ENCODE data around the gene NAPSA.

The NAPSA gene

GRCh38 chr19:50406156-50406820 lies 40.8 kb upstream of the NAPSA start:
- no peak for DNase-seq (ENCODE audit: low read depth)
- TF ChIP-seq CTCF (IDR thresholded peaks at IDR 0.05; ENCODE audit: low read depth, low read length, missing control alignments) = no peak
- H3K4me3 ChIP-seq (ENCODE audit: low read depth, low read length) = no peak overlapping the region

DNA sequence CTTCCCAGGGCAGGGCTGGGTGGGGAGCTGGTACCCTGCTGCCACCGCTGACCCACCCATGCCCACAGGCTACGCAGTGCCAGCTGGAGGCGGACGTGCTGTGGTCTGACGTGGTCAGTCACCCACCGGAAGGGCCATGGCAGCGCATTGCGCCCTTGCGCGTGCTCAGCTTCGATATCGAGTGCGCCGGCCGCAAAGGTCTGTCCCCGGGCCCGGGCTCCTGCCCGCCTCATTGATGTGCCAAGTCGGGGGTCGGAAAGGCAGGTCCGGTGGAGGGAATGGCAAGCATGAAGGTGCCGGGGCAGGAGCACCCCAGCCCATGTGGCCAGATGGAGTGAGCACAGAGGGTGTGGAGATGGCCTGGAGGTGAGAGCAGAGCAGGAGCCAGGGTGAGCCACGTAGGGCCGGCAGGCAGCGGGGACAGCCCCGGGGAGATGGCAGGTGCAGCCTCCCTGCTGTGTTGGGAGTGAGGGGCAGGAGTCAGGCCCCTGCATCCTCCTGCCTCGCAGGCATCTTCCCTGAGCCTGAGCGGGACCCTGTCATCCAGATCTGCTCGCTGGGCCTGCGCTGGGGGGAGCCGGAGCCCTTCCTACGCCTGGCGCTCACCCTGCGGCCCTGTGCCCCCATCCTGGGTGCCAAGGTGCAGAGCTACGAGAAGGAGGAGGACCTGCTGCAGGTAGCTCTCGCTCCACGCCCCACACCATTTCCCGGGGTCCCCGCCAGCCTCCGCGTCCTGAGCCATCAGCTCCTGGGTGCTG lies 37.3 kb upstream of the NAPSA start:
- TF ChIP-seq CTCF (IDR thresholded peaks at IDR 0.05; ENCODE audit: low read depth, low read length, missing control alignments) = no peak
- no peak overlapping the region for H3K4me3 ChIP-seq (ENCODE audit: low read depth, low read length)

DNA sequence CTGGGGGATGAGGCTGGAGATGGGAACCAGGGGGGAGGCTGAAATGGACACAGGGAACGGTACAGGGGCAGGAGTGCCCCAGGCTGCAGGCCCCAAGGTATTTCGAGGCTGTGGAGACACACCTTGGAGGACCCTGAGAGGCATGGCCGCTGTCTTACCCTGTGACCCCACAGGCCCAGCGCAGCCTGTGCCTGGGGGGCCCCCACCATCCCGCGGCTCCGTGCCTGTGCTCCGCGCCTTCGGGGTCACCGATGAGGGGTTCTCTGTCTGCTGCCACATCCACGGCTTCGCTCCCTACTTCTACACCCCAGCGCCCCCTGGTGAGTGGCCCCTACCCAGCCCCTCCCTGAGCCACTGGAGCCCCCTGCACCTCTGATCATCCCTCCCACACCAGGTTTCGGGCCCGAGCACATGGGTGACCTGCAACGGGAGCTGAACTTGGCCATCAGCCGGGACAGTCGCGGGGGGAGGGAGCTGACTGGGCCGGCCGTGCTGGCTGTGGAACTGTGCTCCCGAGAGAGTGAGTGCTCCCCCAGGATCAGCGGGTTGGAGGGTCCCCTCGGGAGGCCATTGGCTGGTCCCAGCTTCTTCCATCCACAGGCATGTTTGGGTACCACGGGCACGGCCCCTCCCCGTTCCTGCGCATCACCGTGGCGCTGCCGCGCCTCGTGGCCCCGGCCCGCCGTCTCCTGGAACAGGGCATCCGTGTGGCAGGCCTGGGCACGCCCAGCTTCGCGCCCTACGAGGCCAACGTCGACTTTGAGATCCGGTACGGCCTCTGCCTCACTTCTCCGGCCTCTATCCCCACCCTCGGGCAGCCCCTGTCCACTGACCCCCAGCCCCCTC lies 36.4 kb upstream of the NAPSA start:
- no peak for DNase-seq (ENCODE audit: low read depth)
- TF ChIP-seq CTCF (IDR thresholded peaks at IDR 0.05; ENCODE audit: low read depth, low read length, missing control alignments) = no peak
- no peak overlapping the region for H3K4me3 ChIP-seq (ENCODE audit: low read depth, low read length)

More for the DNA sequence above, 37.3 kb upstream of the NAPSA start:
- no peak for DNase-seq (ENCODE audit: low read depth)

GRCh38 chr19:50399368-50399745 lies 33.9 kb upstream of the NAPSA start:
- no peak overlapping the region for H3K4me3 ChIP-seq (ENCODE audit: low read depth, low read length)
- no peak for TF ChIP-seq CTCF (IDR thresholded peaks at IDR 0.05; ENCODE audit: low read depth, low read length, missing control alignments)
- no peak for DNase-seq (ENCODE audit: low read depth)

GRCh38 chr19:50398675-50399367 lies 33.4 kb upstream of the NAPSA start:
- DNase-seq (ENCODE audit: low read depth) = no peak
- H3K4me3 ChIP-seq (ENCODE audit: low read depth, low read length) = no peak overlapping the region
- no peak for TF ChIP-seq CTCF (IDR thresholded peaks at IDR 0.05; ENCODE audit: low read depth, low read length, missing control alignments)

DNA sequence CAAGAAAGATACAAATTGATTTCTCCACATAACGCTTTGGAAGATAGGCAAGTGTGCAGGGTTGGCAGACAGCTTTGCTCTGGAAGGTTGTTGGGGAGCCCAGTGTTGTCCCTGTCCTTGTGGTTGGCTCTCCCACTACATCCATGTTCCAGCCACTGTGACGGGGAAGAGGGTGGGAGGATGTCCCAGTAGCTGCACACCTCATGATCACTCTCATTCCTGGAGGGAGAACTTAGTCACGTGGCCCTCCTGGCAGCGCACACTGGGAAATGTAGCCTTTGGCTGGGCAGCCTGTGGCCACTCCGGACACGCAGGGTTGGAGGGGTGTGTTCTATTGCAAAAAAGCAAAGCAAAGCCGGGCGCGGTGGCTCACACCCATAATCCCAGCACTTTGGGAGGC lies 28.6 kb upstream of the NAPSA start:
- no peak for TF ChIP-seq CTCF (IDR thresholded peaks at IDR 0.05; ENCODE audit: low read depth, low read length, missing control alignments)
- no peak overlapping the region for H3K4me3 ChIP-seq (ENCODE audit: low read depth, low read length)
- no peak for DNase-seq (ENCODE audit: low read depth)

All from GM12864 (cell line).